HUDEP-2 (cell line): Measurements from ENCODE around the gene SYMPK.

Experiments
- DNase-seq, 76 experiments: peaks; one replicate each; lab custom pipeline; 2025; ENCODE audit not compliant: unreplicated experiment in 76 of 76; lab: John Stamatoyannopoulos, UW

Gene SYMPK

DNA sequence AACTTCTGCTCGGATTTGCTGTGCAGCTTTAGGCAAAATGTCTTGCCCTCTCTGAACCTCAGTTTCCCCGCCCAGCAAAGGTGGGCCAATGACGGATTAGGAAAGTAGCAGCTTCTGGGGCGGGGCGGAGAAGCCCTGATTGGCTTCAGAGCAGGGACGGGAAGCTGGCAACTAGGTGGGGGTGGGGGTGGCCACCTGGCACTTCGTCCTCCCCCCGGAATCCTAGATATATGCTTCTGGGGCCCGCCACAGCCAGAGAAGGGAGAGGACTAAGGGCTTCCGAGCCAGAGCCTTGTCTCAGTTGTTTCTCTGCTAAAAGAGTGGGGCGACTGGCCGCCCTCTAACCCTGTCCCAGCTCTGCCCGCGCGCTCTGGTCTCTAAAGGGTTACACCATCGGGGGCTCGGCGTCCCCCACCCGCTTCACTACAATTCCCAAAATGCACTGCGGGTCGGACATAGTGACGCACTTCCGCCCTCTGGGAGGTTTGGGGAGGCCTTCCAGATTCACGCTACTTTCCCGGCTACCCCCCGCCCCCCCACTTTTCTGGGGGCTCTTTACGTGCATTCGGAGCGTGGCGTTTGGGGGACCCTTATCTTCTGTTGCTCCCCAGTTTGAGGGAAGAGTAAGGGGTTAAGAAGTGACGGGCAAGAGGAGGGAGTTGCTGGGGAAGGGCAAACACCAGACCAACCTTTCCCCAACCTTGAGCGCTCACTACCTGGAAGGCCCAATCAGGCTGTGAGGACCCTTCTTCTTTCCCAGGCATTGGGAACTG is 23.7 kb upstream of the SYMPK start:
- peak in 75 of 76 experiments; percentile 70 to 98 (median 90) for DNase-seq

DNA sequence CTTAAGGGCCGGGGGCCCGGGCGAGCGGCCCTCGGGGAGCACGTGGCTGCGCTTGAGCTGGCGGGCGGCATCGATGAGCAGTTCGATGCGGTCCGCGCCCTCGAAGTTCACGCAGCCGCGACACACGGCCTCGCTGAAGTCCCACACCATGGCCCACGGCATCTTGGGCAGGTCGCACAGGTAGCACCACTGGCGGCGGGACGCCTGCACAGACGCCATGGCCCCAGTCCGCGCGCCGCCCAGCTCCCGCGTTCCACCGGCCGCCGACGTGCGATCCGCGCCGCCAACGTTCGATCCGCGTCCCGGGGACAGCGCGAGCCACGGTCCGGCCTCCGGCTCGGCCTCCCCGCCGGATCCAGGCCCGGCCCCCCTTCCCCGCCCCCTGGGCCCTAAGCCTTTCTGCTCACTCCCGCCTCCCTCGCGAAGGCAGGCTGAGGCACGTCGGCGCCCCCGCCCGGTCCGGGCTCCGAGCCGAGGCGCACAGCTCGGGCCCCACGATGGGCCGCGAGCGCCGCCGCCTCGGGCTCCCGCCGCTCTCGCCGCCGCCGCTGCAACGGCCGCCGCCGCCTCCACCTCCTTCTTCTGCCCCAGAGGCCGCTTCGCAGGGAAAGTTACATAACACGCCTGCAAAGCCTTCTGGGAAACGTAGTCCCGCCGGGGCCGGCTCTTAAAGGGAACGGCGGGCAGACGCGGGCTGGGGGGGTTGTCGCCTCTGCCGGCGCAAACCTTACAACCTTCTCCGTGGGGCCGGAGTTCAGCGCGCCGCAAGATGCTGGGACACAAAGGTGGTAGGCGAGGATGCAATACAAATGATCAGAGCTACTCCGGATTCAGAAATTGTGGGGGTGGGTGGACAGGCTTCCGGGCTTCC is 22.8 kb upstream of the SYMPK start, which contains the start of gene IRF2BP1:
TSS of gene IRF2BP1 (minus strand) at position 586 of the 871 bp plus-strand sequence. CDS start at position 219, 367 bp downstream.
- DNase-seq: peak in 75 of 76 experiments; percentile 43 to 98 (median 86)

DNA sequence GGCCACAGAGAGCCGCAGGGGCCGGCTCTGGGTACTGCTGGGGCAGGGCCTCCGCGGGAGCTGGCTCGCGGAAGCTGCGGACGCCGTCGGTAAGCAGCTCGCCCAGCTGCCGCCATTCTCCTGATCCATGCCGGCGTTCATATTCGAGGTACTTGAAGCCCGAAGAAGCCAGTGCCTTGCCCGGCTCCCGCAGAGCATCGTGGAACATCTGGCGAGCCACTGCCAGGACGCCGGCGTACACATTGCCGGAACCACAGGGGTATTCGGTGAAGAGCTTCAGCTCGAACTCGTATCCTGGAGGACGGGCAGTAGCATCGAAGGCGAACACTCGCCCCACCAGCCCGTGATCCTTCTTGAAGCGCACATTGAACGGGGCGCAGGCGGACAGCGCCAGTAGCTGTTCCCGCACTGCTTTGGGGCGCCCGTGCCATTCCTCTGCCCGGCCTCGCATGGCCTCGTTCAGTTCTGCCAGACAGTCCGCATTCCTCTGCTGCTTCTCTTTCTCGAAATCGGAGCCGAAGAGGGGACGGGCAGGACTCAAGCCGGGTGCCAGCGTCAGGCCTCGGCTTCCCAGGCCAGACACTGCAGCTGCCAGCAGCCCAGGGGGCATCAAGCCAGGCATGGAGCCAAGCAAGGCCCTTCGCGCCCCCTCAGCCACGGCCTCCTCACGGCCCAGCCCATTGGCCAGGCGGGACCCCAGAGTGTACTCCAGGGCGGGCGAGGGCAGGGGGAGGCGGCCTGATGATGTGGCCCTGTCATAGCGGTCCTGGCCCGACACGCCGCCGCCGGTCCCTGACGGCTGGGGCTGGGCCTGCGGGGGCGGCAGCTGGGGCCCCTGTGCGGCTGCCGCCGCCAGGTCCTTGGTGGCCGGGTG is 22.0 kb upstream of the SYMPK start:
- DNase-seq: peak in 8 of 76 experiments; percentile 24 to 50 (median 39)

DNA sequence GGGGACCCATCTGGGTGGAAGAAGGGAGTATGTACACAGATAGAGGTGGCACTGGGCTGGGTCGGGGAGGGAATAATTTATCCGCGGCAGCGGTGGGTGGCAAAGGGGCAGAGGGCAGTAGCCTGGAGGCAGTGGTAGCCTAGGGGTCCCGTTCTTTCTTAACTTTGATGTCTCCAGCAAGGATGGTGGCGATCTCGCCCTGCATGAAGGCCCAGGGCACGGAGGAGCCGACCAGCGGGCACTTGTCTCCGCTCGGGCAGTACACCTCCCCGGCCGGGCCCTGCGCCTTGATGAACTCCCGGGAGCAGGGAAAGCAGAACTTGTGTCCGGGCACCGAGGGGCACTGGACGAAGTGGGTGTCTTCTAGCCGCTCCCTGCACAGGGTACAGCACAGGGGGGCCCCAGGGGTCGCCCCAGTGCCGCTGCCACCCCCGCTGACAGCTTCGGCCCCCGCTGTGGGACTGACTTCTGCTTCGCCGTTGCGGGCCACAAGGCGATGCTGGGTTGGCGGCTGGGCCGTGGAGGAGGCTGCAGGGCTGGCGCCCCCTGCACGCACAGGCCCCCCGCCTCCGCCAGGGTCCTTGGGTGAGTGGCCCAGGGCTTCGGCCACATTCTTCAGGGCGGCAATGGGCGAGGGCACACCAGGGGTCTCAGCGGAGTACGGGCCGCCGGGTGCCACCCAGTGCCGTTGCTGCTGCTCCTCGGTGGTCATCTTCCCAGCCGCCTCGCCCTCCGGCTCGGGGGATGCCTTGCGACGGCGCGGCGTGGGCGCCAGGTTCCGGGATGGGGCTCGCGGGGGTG is 21.1 kb upstream of the SYMPK start:
- DNase-seq: no peak

DNA sequence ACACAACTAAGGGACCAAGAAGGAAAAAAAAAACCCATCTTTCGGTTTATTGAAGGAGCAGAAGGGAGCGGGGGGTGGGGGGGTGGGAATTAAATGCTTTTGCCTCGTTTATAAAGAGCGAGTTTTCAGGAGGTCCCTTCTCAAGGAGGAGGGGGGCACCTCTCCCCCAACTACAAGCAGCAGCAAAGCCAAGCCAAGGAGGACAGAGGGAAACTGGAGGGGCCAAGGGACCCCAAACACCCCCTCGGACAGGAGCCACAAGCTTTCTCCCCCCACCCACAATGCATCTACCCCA is 20.6 kb upstream of the SYMPK start:
- no peak for DNase-seq

DNA sequence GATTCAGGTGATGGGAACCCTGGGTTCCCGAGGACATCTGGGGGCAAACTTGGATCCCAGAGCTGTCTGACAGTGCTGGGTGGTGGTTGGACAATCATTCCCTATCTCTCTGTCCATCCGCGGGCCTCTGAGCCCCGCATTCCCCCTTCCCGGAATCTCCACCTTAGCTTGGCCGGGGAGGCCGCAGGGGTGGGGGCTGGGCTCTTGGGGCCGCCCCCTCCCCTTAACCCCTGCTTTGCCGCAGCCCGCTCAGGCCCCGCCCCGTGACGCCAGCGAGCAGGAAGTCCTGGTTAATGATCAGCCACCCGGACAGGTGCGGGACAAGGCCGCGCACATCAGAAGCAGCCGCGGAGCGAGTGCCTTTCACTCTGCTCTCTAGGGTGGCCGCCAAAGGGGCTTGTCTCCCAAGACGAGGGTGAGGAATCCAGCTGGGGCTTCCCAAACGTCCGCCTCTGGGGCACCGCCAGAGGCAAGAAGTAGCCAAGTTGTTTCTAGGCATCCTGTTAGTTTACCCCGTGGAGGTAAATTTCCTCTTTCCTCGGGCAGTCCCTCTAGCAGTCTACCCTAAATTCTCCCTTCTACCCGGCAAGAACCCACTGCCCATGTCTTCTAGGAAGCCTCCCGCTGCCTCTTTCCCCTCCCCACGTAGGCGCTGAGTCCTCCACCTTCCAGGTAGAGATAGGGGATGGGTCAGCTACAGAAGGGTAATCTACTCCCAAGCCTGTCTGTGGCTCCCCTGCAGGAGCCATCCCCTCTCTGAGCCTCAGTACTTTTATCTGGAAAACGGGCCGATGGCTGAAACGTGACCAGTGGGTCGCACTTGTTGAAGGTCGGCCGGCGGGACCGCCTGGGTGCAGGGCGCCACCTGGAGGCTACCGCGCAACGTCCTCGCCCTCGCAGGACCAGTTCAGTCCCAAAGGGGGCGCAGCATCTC is 20.0 kb upstream of the SYMPK start:
- DNase-seq: peak in 73 of 76 experiments; percentile 39 to 92 (median 83)

DNA sequence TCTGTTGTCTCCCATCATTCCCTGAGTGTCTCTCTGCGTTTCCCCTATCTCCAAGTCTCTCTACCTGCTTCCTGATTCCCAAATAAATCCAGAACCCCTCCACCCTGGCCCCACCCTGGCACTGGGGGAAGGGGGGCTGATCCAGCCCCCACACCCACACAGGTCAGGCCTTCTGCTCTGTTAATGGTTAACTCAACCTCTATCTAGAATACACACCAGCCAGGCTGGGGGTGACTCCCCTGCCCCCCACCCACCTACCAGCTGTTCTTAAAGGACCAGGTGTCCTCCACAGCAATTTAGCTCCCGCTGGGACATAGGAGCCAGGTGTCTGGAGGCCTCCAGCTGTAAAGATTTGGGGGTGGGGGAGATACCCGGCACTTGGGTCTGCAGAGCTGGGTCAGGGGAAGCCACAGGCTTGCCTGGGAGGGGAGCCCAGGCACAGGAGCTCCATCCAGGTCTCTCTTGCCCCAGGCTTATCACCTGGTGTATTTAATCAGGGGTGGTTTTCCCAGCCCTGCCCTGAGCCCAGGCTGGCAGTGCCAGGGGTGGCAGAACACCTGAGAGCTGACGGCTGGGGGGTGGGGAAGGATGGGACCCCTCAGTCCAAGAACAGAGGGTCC is 19.1 kb upstream of the SYMPK start:
- DNase-seq: no peak

GRCh38 chr19:45881082-45881908 is 18.3 kb upstream of the SYMPK start:
- DNase-seq: no peak

- no peak for DNase-seq
These were observed 17.0 kb upstream of the SYMPK start for GRCh38 chr19:45879971-45880370.

GRCh38 chr19:45879055-45879454 is 16.1 kb upstream of the SYMPK start:
- DNase-seq: no peak

GRCh38 chr19:45878043-45878794 is 15.3 kb upstream of the SYMPK start:
- DNase-seq: no peak

DNA sequence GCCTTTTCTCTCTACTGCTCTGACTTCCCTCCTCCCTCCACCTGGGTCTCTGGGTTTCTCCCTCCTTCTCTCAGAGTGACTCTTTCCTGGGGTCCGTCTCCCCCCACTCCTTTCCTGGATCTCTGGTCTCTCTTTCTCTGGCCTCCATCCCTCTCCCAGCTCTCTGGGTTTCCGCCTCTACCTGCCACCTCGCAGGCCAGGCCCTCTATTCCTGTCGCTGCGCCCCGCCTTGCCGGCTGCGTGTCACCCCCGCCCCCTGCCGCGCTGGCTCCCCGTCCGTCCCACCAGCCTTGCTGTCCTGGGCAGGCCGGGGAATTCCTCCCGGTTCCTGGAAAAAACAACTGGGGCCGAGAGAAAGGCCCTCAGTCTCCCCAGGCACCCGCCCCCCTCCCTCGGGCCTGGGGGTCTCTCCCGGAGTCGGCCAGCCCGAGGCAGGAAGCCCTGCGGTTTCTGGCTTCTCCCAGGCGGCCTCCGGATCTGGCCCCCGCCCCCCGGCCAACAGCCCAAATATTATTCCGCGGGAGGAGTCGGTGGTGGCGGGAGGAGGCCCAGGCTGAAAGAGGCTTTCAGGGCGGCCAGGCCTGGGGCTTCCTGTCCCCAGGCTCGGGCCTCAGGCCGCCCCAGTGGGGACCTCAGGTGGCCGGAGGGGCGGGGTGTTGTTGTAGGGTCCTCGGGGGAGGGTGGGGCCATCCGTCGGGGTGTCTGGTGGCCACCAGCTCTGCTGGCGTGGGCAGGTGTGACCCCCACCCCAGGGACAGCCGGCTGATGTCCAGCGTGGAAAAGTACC is 13.7 kb upstream of the SYMPK start:
- no peak for DNase-seq

GRCh38 chr19:45876161-45876410 is 13.1 kb upstream of the SYMPK start:
- no peak for DNase-seq

DNA sequence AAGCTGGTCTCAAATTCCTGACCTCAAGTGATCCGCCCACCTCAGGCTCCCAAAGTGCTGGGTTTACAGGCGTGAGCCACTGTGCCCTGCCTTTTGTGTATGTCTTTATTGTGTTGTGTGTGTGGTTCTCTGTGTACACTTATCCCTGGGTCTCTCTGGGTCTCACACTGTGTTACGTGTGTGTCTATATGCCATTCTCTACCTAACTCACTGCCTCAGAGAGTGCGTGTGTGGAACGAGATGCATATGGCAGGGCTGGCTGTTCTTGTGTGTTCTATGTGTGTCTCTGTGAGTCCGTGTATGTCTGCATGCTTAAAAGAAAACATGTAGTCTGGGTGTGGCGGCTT is 11.6 kb upstream of the SYMPK start:
- no peak for DNase-seq

- DNase-seq: no peak
These were observed 10.3 kb upstream of the SYMPK start for GRCh38 chr19:45873219-45873772.
